HL-60/S4 (cell line): Measurements from ENCODE around the gene WFDC1.

Experiments used
- in situ Hi-C: fragments of 300-500 bp; cut with MboI; formaldehyde crosslinking; loops from 2 replicates; pipeline ENCODE4 v1.14.3; 2022; ENCODE audit warnings: low sequenced_read_pairs

Gene WFDC1

DNA sequence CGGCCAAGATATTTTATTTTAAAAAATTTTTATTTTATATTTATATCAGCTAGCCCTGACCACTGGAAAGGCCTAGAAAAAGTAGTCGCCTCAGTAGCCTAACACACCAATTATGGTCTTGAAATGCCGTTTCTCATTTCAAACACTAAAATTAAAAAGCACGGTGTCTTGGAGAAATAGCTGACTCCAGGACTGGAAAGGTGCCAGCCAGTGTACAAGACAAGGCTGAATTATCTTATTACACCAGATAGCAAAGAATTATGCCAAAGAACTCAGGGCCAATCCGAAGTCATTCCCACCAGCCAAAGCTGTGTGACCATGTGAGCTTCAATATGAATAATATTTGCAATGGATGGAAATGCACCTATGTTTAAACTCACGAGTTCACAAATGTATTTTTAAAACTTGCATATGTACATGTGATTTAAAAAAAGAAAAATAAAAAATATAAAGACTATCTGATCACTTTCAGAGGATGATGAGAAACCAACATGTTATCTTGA is 53.8 kb downstream of the WFDC1 start:
- in situ Hi-C loops, result no loop called here

DNA sequence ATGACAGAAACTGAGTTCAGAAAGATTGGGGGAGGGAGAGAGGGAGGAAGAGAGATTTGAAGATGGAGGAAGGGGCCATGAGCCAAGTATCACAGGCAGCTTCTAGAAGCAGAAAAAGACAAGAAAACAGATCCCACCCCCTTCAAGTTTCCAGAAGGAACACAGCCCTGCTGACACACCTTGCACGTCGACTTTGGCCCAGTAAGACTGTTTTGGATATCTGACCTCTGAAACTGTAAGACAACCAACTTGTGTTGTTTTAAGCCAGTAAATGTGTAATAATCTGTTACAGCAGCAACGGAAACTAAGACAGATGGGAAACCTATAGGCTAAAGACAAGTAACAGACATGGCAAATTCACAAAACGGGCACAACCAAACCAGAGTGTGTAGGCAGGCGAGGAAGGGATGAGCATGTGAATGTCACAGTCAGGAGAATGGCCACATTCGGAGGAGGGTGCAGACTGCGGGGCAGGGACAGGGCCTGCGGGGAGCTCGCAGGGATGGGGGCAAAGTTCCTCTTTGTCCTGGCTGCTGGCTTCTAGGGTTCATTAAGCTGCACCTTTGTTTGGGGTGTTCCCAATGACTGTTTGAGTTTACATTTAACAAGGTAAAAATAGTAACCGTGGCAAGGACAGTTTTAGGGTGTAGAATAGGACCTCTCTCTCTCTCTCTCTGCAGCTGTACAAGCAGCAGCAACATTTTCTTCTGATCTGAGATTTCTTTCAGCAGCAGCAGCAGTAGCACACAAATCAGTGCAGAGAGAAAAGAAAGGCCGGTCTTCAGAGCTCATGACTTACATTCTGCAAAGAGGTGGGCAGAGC is 55.4 kb downstream of the WFDC1 start:
- in situ Hi-C loops, result no loop called here

DNA sequence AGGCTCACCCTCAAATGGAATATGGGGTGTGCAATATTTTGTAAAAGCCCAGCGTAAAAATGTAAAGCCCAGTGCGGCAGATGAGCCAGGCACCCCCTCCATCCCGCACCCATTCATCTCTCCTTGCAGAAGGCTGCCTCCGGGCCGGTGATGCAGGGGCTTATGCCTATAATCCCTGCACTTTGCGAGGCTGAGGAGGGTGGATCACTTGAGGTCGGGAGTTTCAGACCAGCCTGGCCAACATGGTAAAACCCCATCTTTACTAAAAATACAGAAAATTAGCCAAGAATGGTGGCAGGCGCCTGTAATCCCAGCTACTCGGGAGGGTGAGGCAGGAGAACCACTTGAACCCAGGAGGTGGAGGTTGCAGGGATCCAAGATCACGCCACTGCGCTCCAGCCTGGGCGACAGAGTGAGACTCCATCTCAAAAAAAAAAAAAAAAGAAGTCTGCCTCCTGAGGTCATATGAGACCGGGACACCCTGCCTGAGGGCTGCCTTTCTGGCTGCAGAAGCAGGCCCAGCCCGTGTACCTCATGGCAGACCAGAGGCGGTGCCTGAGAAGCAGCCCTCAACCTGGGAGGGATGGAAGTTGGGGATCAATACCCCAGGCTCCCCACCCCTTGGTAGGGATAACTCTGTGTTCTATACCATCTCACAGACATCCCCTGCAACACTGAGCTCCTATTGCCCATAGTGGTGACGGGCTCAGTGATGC is 56.2 kb downstream of the WFDC1 start:
- in situ Hi-C loops, result no loop called here

DNA sequence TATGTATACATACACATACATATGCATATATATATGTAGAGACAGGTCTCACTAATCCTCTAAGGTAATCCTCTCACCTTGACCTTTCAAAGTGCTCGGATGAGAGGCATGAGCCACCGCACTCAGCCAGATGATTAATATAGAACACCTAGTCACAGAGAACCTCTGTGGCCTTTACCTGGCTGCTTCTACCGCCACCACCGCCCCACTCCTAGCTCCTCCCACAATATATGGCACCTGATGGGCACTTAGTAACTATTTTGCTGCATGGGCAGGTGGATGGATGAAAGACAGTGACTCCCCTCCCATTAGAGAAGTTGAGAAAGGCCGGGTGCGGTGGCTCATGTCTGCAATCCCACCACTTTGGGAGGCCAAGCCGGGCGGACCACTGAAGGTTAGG is 57.0 kb downstream of the WFDC1 start:
- in situ Hi-C loops, result no loop called here

DNA sequence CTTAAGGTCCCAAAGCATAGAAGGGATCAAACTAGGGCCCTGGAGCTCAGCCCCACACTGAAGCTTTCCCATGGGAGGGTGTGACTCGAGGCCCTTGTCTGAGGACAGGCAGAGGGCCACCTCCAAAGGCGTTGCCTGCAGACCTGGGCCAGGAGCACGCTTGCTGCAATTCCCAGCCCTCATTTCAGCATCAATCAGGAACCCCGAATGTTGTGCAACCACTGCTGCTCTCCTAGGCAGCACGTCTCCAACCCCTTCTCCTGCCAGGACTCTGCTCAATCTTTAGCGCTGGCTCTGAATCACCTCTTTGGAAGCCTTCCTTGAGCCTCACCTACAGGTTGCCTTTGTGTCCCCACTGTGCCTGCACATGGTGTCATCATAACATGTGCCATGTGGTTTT is 59.6 kb downstream of the WFDC1 start:
- in situ Hi-C loops, result no loop called here

DNA sequence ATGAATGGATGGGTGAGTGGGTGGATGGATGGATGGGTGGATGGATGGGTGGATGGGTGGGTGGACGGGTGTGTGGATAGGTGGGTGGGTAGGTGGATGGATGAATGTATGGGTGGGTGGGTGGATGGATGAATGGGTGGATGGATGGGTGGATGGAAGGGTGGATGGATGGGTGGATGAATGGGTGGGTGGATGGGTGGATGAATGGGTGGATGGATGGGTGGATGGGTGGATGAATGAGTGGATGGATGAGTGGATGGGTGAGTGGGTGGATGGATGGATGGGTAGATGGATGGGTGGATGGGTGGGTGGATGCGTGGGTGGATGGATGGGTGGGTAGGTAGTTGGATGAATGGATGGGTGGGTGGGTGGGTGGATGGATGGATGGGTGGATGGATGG is 60.5 kb downstream of the WFDC1 start:
- in situ Hi-C loops, result no loop called here

DNA sequence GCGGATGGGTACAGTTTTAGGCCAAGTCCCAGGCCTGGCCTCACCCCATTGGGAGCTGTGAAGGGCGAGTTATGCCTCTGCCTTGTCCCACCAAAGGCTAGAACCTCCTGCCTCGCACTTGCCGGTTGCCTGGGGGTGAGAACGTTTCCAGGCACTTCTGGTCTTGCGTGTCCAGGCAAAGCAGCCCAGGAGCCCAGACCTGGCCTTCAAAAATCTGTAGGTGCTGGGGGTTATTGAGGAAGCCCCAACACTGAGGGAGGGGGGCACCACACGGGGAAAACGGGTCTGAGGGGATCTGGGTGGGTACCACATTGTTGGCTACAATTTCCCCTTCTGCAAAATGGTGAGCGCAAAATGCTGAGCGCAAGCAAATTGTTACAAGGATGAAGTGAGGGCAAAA is 61.5 kb downstream of the WFDC1 start:
- in situ Hi-C loops, result no loop called here

DNA sequence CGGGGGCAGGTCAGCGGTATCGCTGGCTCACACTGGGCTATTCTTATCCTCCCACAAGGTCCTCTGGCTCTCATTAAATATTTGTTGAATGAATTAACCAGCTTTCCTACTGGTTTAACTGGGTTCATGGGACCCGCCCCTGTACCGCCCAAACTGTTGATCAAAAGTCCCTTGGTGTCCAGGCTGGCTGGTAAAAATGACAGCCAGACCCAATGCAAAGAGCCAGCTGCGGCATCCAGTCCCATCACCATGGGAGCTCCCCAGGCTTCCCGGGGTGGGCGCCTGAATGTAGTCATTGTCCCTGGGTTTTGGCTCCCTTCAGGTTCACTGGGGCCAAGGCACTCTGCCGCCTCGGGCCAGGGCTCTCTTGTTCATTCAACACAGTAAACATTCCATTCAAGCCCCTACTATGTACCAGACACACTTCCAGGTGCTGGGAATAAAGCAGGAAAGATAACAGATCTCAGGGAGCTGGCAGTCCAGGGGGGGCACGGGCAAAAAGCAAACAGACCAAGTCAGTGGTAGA is 62.0 kb downstream of the WFDC1 start:
- in situ Hi-C loops, result no loop called here

DNA sequence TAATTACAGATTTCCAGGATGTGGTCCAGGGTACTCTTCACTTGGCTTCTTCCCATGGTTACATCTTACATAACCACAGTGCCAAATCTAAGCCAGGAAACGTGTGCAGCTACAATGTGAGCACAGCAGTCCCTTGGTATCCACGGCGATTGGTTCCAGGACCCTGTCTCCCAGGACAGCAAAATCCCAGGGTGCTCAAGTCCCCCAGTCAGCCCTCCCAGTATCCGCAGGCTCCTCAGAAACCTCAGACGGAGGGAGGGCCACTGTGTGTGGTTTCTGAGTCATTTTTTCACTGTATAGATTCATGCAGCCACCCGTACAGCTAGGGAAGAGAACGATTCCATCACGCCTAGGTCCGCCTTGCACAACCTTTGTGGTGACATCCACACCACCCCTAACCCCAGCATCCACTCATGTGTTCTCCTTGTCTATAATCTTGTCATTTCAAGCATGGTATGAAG is 62.5 kb downstream of the WFDC1 start:
- in situ Hi-C loops, result no loop called here

DNA sequence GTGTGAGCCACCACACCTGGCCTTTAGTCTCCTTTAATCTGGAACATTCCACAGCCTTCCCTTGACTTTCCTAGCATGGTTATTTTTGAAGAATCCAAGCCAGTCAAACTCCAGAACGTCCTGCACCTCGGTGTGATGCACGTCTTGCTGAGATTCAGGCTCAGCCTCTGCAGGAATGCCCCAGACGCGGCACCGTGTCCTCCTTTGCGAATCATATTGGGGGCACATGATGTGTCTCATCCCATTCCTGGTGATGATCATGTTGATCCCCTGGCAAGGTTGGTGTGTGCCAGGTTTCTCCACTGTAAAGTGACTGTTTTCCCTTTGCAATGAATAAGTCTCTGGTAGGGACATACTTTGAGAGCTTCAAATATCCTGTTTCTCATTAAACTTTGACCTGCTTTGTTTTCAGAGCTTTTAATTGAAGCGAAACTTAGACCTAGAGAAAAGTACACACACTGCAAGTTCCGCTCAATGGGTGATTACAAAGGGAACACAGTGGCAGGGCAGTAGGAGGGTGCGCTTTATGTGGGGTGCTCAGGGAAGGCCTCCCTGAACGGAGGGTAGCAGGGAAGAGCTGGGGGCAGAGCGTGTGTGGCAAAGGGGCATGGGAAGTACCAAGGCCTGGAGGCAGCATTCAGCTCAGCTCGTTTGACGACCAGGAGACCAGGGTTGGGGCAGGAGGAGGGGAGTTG is 64.1 kb downstream of the WFDC1 start:
- in situ Hi-C loops, result no loop called here

DNA sequence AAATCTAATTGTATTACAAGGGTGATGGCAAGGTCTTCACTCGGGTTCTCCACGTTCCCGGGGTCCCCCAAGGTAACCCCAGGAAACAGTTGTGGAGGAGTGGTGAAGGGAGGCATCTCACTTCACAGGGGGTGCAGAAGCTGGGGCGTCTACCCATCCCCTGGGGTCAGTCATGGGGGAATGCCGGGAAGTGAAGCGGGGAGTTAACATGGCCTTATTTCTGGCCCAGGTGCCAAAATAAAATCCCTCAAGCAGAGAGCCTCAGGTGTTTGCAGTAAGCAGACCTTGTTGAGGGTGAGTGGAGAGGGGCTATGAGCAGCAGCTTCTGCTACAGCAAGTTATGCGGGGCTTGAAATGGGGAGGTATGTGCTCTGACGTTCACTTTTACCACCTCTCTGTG is 64.6 kb downstream of the WFDC1 start:
- in situ Hi-C loops, result no loop called here

DNA sequence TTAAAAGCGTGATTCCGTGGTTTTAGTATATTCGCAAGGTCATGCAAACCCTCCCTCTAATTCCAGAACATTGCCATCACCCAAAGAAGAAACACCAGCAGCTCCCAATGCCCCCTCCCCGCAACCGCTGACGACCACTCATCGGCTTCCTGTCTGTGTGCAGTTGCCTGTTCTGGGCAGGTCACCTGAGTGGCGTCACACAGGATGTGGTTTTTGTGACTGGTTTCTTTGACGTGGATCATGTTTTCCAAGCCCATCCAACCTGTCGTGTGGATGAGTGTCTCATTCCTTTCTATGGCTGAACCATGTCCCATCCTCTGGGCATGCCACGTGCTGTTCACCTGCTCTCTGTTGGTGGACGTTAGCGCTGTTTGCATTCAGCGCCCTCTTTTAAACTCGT is 65.5 kb downstream of the WFDC1 start:
- in situ Hi-C loops, result no loop called here

DNA sequence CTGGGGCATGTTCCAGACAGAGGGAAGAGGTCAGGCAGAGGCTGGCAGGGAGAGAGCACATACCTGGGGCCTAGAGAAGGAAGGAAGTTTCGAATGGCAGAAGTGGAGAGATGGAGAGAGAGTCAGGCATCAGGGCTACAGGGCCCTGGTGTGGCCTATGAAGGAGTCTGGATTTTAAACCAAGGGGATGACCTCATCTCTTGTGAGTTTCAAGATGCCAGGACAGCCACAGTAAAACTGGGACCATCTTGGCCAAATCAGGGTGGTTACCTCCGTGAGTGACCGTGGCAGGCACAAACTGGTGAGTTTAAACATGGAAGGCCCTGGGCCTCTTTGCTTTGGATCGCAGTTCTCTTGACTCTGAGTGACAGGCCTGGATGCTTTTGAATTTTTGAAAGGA is 66.1 kb downstream of the WFDC1 start:
- in situ Hi-C loops, result no loop called here

DNA sequence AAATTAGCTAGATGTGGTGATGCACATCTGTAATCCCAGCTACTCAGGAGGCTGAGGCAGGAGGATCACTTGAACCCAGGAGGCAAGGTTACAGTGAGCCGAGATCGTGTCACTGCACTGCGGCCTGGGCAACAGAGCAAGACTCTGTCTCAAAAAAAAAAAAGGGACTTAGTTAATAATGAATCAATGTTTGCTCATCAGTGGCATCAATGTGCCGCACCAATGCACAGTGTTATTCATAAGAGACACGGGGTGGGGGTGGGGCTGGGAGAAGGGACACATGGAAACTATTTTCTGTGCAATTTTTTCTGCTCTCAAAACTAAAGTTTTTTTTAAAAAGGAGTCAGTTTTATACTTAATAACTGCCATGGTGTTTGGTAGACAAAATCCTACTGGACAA is 66.9 kb downstream of the WFDC1 start:
- in situ Hi-C loops, result no loop called here

DNA sequence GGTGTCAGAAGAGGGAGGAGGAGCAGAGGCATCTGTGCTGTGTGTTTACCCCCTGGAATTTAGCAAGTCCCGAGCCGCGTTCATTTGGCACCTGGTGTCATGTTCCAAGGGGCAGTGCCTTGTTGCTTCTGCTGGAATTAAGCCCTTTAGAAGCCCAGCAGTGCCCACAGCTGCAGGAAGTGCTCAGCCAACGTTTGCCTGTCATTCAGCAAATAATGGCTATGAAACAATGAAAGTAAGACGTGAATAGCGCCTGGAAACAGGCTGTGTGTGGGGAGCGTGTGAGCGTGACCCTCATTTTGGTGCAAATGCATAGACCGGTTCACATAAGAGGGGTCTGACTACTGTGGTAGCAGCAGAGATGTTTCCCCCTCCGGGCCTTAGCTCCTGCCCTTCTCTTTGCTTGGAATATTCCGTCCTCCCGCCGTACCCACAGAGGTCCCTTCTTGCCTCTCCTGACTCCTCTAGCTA is 67.8 kb downstream of the WFDC1 start:
- in situ Hi-C loops, result no loop called here

DNA sequence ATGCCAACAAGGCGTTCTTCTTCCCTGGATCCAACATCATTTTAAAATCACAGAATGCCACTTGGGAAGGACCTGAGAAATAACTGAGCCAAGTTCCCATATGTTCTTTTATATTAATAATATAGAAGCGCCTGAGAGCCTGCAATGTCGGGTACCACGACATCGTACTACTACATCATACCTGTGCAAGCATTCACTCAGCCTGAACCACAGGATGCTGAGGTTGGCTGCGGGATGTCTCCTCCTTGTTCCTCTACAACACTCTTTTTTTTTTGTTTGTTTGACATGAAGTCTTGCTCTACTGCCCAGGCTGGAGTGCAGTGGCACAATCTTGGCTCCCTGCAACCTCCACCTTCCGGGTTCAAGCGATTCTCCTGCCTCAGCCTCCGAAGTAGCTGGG is 71.5 kb downstream of the WFDC1 start:
- in situ Hi-C loops, result no loop called here

DNA sequence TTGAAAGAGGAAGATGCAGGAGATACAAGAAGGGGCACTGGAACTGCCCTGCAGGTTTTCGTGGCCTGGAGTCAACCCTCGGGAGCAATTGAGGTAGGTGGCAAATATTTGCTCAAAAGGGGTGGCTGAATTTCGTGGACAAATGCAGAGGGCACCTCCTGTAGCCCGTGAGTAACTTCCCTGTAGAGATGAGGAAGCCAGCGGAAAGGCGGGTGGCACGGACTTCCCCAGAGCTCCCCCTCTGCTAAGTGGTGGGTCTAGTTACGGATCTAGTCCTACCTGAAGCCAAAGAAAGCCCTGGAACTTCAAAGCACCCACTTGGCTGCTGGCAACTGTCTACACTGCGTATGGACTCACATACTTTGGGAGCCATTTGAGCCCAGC is 72.6 kb downstream of the WFDC1 start:
- in situ Hi-C loops, result no loop called here

DNA sequence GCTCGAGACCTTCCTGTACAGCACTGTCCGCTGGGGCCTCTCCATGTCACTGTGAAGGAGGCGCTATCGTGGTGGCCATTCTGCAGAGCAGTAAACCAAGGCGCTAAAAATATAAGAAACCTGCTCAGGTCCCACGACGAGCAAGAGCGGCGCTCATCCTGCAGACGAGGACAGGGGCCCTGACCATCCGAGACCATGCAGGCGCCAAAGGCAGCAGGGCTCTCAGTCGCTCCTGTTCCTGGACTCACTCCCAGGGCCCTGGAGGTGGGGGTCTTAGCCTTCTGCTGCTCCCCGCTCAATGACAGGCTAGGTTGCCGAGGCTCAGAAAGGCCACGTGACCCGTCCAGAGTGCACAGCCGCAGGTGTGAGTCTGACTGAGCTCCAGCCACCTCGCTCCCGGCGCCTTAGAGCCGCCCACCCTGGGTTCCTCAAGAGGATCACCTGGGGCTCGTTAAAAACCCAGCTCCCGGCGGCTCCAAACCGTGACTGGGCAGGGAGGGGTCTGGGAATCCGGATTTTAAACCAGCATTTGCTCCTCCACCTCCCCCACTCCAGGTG is 73.2 kb downstream of the WFDC1 start:
- in situ Hi-C loops, result no loop called here

DNA sequence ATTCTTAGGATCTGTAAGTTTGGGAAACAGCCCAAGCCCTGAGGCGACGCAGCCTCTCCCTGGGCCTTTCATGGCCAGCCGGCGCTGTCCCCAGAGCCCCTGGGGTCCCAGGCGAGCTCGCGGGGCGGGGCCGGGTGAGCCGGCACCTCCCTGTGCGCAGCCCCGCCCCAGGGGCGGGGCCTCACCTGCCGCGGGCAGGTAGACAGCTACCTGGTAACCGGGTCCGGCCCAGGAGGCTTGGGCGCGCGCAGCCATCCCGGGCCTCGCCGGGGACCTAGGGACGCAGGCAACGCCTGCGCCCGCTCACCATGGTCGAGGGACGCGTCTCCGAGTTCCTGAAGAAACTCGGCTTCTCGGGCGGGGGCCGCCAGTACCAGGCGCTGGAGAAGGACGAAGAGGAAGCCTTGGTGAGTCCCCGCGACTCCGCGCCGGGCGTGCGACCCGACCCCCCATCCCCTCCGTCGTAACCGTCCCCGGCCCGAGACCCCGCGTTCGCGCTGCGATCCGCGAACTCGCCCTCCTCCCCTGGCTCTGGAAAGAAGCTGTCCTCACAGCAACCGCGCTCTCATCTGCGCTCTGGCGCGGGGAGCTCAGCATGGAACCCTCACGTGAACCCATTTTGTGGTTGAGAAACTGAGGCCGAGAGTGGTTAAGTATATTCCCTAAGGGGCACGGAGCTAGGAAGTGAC is 73.8 kb downstream of the WFDC1 start, which contains the start of gene ATP2C2:
Gene ATP2C2, plus strand, starts transcription at position 231 of the 689 bp plus-strand sequence. Its CDS starts 78 bp downstream, at position 309.
- in situ Hi-C loops, result no loop called here

DNA sequence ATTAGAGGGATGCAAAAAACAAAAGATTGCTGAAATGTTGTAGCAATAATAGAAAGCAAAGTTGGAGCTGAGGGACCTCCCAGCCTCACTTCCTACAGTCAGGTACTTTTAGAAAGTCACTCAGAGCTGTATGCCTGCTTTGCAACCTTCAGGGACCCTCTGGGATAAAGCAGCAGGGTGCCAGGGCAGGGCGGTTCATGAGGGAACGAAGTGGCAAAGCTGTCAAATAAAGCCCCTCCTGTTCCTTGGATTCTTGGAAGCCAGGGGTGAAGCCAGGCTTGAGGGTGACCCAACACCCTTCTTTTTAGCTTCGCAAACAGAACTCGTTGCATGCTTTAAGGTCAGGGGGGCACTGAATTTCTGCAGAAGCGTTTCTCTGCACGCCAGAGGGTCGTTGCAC is 74.4 kb downstream of the WFDC1 start:
- in situ Hi-C loops, result no loop called here
